Body of pancreas (tissue), 4 donors: ENCODE measurements around the gene KLHL29.

Experiments used
- CTCF ChIP-seq, 7 experiments: fragments of 450-650 bp in 4 of 7; fragments of 200-600 bp in 3 of 7; sonication (generic) in 3 of 7; IDR thresholded peaks; one replicate each; pipeline ENCODE4 v1.5.1; 2016 to 2019; ENCODE audit warnings: antibody characterized with exemption in 7 of 7
- POLR2A ChIP-seq, 3 donors: fragments of 450-650 bp; IDR thresholded peaks; one replicate each; pipeline ENCODE4 v1.6.1; 2016; ENCODE audit warnings: antibody characterized with exemption in 3 of 3, mild to moderate bottlenecking in 2 of 3

- TF ChIP-seq POLR2A (IDR thresholded peaks at IDR 0.05) (no peak), CTCF (IDR thresholded peaks at IDR 0.05) (no peak)
These were observed 204.8 kb downstream of the KLHL29 start for GRCh38 chr2:23589739-23590138.
